ENCODE results near the gene UGT1A4.
A peak's percentile ranks its signal among the peaks of the same experiment; 100 is the strongest.

UGT1A4 gene

GRCh38 chr2:233779722-233780121, 61.2 kb downstream of the UGT1A4 start:
- FAIRE-seq, result no peak
- DNase-seq (ENCODE audit: insufficient read length, low spot score), result no peak

GRCh38 chr2:233780771-233781170, 62.2 kb downstream of the UGT1A4 start:
- FAIRE-seq (no peak), DNase-seq (ENCODE audit: insufficient read length, low spot score) (no peak)

GRCh38 chr2:233789554-233789953, 71.0 kb downstream of the UGT1A4 start:
- FAIRE-seq (no peak), DNase-seq (ENCODE audit: insufficient read length, low spot score) (no peak)

- FAIRE-seq, result no peak
- DNase-seq (ENCODE audit: insufficient read length, low spot score), result no peak
These were observed 72.8 kb downstream of the UGT1A4 start for GRCh38 chr2:233791151-233791882.

- FAIRE-seq, result no peak
These were observed 73.4 kb downstream of the UGT1A4 start for GRCh38 chr2:233791883-233792329.

GRCh38 chr2:233792720-233793119, 74.2 kb downstream of the UGT1A4 start:
- FAIRE-seq, result no peak
- no peak for DNase-seq (ENCODE audit: insufficient read length, low spot score)

More at GRCh38 chr2:233791883-233792329, 73.4 kb downstream of the UGT1A4 start:
- no peak for DNase-seq (ENCODE audit: insufficient read length, low spot score)

- DNase-seq (ENCODE audit: insufficient read length, low spot score) (no peak), FAIRE-seq (no peak)
These were observed 75.1 kb downstream of the UGT1A4 start for GRCh38 chr2:233793465-233794127.

GRCh38 chr2:233794128-233794658, 75.7 kb downstream of the UGT1A4 start:
- FAIRE-seq (no peak), DNase-seq (ENCODE audit: insufficient read length, low spot score) (no peak)

GRCh38 chr2:233795735-233796171, 77.2 kb downstream of the UGT1A4 start:
- DNase-seq (ENCODE audit: insufficient read length, low spot score), result no peak
- no peak for FAIRE-seq

GRCh38 chr2:233796254-233796653, 77.7 kb downstream of the UGT1A4 start:
- no peak for DNase-seq (ENCODE audit: insufficient read length, low spot score)
- FAIRE-seq, result no peak

GRCh38 chr2:233798335-233799086, 80.0 kb downstream of the UGT1A4 start:
- DNase-seq (ENCODE audit: insufficient read length, low spot score), result no peak
- no peak for FAIRE-seq

GRCh38 chr2:233799087-233799665, 80.6 kb downstream of the UGT1A4 start:
- FAIRE-seq (no peak), DNase-seq (ENCODE audit: insufficient read length, low spot score) (no peak)

GRCh38 chr2:233799716-233800115, 81.2 kb downstream of the UGT1A4 start:
- FAIRE-seq (peak; percentile 26), DNase-seq (ENCODE audit: insufficient read length, low spot score) (no peak)

- FAIRE-seq (no peak), DNase-seq (ENCODE audit: insufficient read length, low spot score) (no peak)
These were observed 81.7 kb downstream of the UGT1A4 start for GRCh38 chr2:233800208-233800607.

- FAIRE-seq, result no peak
These were observed 83.0 kb downstream of the UGT1A4 start for GRCh38 chr2:233801357-233802131.

GRCh38 chr2:233802132-233802815, 83.7 kb downstream of the UGT1A4 start:
- DNase-seq (ENCODE audit: insufficient read length, low spot score) (no peak), FAIRE-seq (no peak)

More at GRCh38 chr2:233801357-233802131, 83.0 kb downstream of the UGT1A4 start:
- DNase-seq (ENCODE audit: insufficient read length, low spot score), result no peak

GRCh38 chr2:233803292-233803911, 84.9 kb downstream of the UGT1A4 start:
- FAIRE-seq, result no peak
- no peak for DNase-seq (ENCODE audit: insufficient read length, low spot score)

- DNase-seq (ENCODE audit: insufficient read length, low spot score) (no peak), FAIRE-seq (no peak)
These were observed 85.5 kb downstream of the UGT1A4 start for GRCh38 chr2:233803994-233804393.
